ENCODE data around the gene RANBP10. TPM values are rescaled to one million over a fixed set of nuclear protein-coding genes. Genes with fewer than 3 reads are reported as not detected.

RANBP10 gene
- total and polyA plus RNA-seq, 2 of the 13 experiments (the other 11 are each of a cell fraction or from before 2014, with no cell fraction given): 9.2 to 22.7 TPM

DNA sequence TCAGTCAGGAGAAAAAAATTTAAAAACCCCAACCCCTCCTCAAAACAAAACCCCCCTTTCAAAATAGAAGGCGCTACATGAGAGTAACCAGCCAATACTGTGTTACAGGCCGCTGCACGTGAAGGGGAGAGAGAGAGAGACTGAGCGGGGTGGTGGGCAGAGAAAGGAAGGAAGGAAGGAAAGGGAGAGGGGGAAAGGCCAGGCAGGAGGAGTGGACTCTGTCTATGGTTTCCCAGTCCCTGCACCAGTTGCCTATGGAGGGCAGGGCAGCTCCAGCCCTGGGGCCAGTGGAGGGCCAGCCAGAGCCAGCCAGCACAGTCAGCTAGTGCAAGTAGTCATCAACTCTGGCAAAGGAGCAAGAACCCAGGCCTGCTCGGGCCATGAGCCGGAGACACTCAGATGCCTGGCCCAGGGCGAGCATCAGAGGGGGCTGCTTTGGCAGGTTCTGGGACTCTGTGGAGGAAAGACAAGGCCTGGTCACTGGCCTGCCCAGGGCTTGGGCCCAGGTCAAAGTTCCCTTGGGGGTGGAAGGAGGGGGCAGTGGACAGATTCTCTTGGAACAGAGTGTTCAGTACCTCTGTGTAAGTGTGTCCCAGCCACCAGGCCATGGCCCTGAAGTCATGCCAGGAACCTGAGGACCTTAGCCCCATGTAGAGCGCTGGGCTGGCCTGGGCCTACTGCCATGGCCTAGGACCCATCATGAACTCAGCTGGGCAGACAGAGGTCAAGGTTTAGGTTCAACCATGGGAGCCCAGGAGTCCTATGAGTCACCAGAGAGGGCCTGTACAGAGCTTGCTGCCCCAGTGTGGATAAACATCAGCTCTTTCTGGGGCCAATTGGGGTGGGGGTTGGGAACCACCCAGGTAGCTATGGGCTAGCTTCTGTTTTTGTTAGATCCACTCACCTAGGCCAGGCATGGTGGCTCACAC, 80.0 kb downstream of the RANBP10 start (continued):
- TF ChIP-seq HOXA9 (CRISPR knock-in tag; IDR thresholded peaks at IDR 0.05; ENCODE audit: borderline replicate concordance) (no peak), ZNF333 (CRISPR knock-in tag; IDR thresholded peaks at IDR 0.05; ENCODE audit: borderline replicate concordance) (no peak), TEAD2 (CRISPR knock-in tag; IDR thresholded peaks at IDR 0.05) (no peak), ZNF772 (CRISPR knock-in tag; IDR thresholded peaks at IDR 0.05) (no peak), HNF4A (CRISPR knock-in tag; IDR thresholded peaks at IDR 0.05) (peak; percentile 92), ZNF790 (CRISPR knock-in tag; IDR thresholded peaks at IDR 0.05; ENCODE audit: borderline replicate concordance) (no peak), MAFG (CRISPR knock-in tag; IDR thresholded peaks at IDR 0.05) (no peak), CBX1 (IDR thresholded peaks at IDR 0.05; ENCODE audit: low read depth) (no peak), ZNF264 (CRISPR knock-in tag; IDR thresholded peaks at IDR 0.05) (no peak), HNF4G (IDR thresholded peaks at IDR 0.05; ENCODE audit: borderline replicate concordance, low read depth, low read length) (peak; percentile 77), HNF4G (CRISPR knock-in tag; IDR thresholded peaks at IDR 0.05; ENCODE audit: borderline replicate concordance, low read depth) (peak; percentile 78; the same call in 1 of the 2 replicates)
- TF ChIP-seq, protein P1, sequence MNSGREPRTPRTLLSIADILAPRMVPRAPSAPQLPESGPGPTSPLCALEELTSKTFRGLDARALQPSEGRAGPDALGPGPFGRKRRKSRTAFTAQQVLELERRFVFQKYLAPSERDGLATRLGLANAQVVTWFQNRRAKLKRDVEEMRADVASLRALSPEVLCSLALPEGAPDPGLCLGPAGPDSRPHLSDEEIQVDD (CRISPR knock-in tag; IDR thresholded peaks at IDR 0.05; ENCODE audit: borderline replicate concordance): no peak
- TF ChIP-seq, protein P2, sequence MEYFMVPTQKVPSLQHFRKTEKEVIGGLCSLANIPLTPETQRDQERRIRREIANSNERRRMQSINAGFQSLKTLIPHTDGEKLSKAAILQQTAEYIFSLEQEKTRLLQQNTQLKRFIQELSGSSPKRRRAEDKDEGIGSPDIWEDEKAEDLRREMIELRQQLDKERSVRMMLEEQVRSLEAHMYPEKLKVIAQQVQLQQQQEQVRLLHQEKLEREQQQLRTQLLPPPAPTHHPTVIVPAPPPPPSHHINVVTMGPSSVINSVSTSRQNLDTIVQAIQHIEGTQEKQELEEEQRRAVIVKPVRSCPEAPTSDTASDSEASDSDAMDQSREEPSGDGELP (IDR thresholded peaks at IDR 0.05; ENCODE audit: borderline replicate concordance, low read depth): peak; percentile 95
- TF ChIP-seq, protein P3, sequence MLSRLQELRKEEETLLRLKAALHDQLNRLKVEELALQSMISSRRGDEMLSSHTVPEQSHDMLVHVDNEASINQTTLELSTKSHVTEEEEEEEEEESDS (CRISPR knock-in tag; IDR thresholded peaks at IDR 0.05; ENCODE audit: borderline replicate concordance): no peak
- TF ChIP-seq, protein P4, sequence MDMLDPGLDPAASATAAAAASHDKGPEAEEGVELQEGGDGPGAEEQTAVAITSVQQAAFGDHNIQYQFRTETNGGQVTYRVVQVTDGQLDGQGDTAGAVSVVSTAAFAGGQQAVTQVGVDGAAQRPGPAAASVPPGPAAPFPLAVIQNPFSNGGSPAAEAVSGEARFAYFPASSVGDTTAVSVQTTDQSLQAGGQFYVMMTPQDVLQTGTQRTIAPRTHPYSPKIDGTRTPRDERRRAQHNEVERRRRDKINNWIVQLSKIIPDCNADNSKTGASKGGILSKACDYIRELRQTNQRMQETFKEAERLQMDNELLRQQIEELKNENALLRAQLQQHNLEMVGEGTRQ (IDR thresholded peaks at IDR 0.05; ENCODE audit: low read depth, low read length): no peak
- TF ChIP-seq, protein P4 (CRISPR knock-in tag; IDR thresholded peaks at IDR 0.05; ENCODE audit: borderline replicate concordance): no peak
- TF ChIP-seq, protein P5, sequence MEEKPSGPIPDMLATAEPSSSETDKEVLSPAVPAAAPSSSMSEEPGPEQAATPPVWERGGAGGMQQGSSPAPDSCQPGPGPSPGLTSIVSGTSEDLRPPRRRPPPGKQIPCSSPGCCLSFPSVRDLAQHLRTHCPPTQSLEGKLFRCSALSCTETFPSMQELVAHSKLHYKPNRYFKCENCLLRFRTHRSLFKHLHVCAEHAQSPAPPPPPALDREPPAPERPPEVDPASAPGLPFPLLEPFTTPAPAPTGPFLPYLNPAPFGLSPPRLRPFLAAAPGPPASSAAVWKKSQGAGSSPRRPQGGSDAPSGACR (CRISPR knock-in tag; IDR thresholded peaks at IDR 0.05): no peak
- TF ChIP-seq, protein P6, sequence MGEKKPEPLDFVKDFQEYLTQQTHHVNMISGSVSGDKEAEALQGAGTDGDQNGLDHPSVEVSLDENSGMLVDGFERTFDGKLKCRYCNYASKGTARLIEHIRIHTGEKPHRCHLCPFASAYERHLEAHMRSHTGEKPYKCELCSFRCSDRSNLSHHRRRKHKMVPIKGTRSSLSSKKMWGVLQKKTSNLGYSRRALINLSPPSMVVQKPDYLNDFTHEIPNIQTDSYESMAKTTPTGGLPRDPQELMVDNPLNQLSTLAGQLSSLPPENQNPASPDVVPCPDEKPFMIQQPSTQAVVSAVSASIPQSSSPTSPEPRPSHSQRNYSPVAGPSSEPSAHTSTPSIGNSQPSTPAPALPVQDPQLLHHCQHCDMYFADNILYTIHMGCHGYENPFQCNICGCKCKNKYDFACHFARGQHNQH (CRISPR knock-in tag; IDR thresholded peaks at IDR 0.05): peak; percentile 46; the same call in 1 of the 2 replicates
- TF ChIP-seq, protein P7, sequence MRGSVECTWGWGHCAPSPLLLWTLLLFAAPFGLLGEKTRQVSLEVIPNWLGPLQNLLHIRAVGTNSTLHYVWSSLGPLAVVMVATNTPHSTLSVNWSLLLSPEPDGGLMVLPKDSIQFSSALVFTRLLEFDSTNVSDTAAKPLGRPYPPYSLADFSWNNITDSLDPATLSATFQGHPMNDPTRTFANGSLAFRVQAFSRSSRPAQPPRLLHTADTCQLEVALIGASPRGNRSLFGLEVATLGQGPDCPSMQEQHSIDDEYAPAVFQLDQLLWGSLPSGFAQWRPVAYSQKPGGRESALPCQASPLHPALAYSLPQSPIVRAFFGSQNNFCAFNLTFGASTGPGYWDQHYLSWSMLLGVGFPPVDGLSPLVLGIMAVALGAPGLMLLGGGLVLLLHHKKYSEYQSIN (CRISPR knock-in tag; IDR thresholded peaks at IDR 0.05; ENCODE audit: borderline replicate concordance): no peak

Data from HepG2 (cell line).